Measurements from ENCODE around the gene SPDEF. TPM values are rescaled to one million over a fixed set of nuclear protein-coding genes. Genes with fewer than 3 reads are reported as not detected.

Gene SPDEF
- total RNA-seq, 1 donor from 2014 or later: 0.11 TPM

- peaks cover 4% of the 10 kb centered on the region for H3K4me1 Mint-ChIP-seq
- peaks cover 2% of the 10 kb centered on the region for H3K27me3 Mint-ChIP-seq
- no peak overlapping the region for H3K27ac Mint-ChIP-seq
- ChIA-PET CTCF (no interaction called here), POLR2A (no interaction called here)
- H3K9me3 Mint-ChIP-seq: no peaks in the 10 kb centered on the region
- no peak for TF ChIP-seq CTCF (IDR thresholded peaks at IDR 0.05)
- no peaks in the 10 kb centered on the region for H3K36me3 Mint-ChIP-seq (ENCODE audit: low read depth)
- no peak for DNase-seq
- H3K4me3 Mint-ChIP-seq: no peak overlapping the region
- no peak for ATAC-seq (ENCODE audit: low read depth)
- intact Hi-C loops (cut with micrococcal nuclease): no loop called here
Observed at GRCh38 chr6:34551720-34552119, 4.4 kb downstream of the SPDEF start.

GRCh38 chr6:34549804-34550202 lies 6.3 kb downstream of the SPDEF start:
- intact Hi-C loops (cut with micrococcal nuclease): no loop called here
- Mint-ChIP-seq H3K4me3 (no peak overlapping the region), H3K9me3 (no peaks in the 10 kb centered on the region), H3K4me1 (peaks cover 4% of the 10 kb centered on the region), H3K27ac (no peak overlapping the region), H3K27me3 (peaks cover 2% of the 10 kb centered on the region), H3K36me3 (ENCODE audit: low read depth) (no peaks in the 10 kb centered on the region)
- ATAC-seq (ENCODE audit: low read depth) (no peak), DNase-seq (no peak)
- TF ChIP-seq CTCF (IDR thresholded peaks at IDR 0.05): no peak
- ChIA-PET POLR2A (no interaction called here), CTCF (no interaction called here)

GRCh38 chr6:34549026-34549803 lies 6.9 kb downstream of the SPDEF start:
- H3K36me3 Mint-ChIP-seq (ENCODE audit: low read depth): no peaks in the 10 kb centered on the region
- no peak for TF ChIP-seq CTCF (IDR thresholded peaks at IDR 0.05)
- POLR2A ChIA-PET: no interaction called here
- H3K27ac Mint-ChIP-seq: no peak overlapping the region
- CTCF ChIA-PET: no interaction called here
- DNase-seq (no peak), ATAC-seq (ENCODE audit: low read depth) (no peak)
- H3K27me3 Mint-ChIP-seq: peaks cover 2% of the 10 kb centered on the region
- H3K4me3 Mint-ChIP-seq: no peak overlapping the region
- intact Hi-C loops (cut with micrococcal nuclease): no loop called here
- no peaks in the 10 kb centered on the region for H3K9me3 Mint-ChIP-seq
- H3K4me1 Mint-ChIP-seq: peaks cover 4% of the 10 kb centered on the region

- CTCF ChIA-PET: no interaction called here
Observed at GRCh38 chr6:34547701-34548644, 8.2 kb downstream of the SPDEF start.

More at GRCh38 chr6:34547701-34548644, 8.2 kb downstream of the SPDEF start:
- Mint-ChIP-seq H3K4me3 (no peak overlapping the region), H3K27ac (no peak overlapping the region), H3K27me3 (peaks cover 2% of the 10 kb centered on the region), H3K4me1 (no peaks in the 10 kb centered on the region), H3K36me3 (ENCODE audit: low read depth) (no peaks in the 10 kb centered on the region), H3K9me3 (no peaks in the 10 kb centered on the region)
- ATAC-seq (ENCODE audit: low read depth) (no peak), DNase-seq (no peak)
- intact Hi-C loops (cut with micrococcal nuclease): no loop called here
- no peak for TF ChIP-seq CTCF (IDR thresholded peaks at IDR 0.05)
- POLR2A ChIA-PET: no interaction called here

All from activated B cell treated with CpG ODN at 0.5 μM for 24 hours (primary cell).